Hepatocyte (in vitro differentiated cells): Measurements from ENCODE around the gene SDHB. TPM values are rescaled to one million over a fixed set of nuclear protein-coding genes. Genes with fewer than 3 reads are reported as not detected.

Source experiments
- DNase-seq: peaks from one replicate; pipeline ENCODE4 v3.0.0-alpha.2; 2016; ENCODE audit warnings: low spot score
- H2AFZ ChIP-seq: fragments of 200-600 bp; sonication (generic); 2 replicates; pipeline ENCODE4 v1.6.0; 2016; ENCODE audit warnings: antibody characterized with exemption, mild to moderate bottlenecking
- H3K27ac ChIP-seq: fragments of 200-600 bp; sonication (generic); 2 replicates; pipeline ENCODE4 v1.5.1; 2016; ENCODE audit warnings: mild to moderate bottlenecking
- H3K27me3 ChIP-seq: fragments of 200-600 bp; sonication (generic); 2 replicates; pipeline ENCODE4 v1.6.1; 2016
- H3K36me3 ChIP-seq: fragments of 200-600 bp; sonication (generic); replicated peaks from 2 replicates; pipeline ENCODE4 v1.5.1; 2016; ENCODE audit warnings: low read depth; ENCODE audit not compliant: insufficient read depth
- H3K4me1 ChIP-seq: fragments of 200-600 bp; sonication (generic); 2 replicates; pipeline ENCODE4 v1.5.1; 2016; ENCODE audit warnings: mild to moderate bottlenecking, moderate library complexity; ENCODE audit not compliant: insufficient read depth
- H3K4me2 ChIP-seq: fragments of 200-600 bp; sonication (generic); 2 replicates; pipeline ENCODE4 v1.6.0; 2016
- H3K4me3 ChIP-seq: fragments of 200-600 bp; sonication (generic); 2 replicates; pipeline ENCODE4 v1.5.1; 2016; ENCODE audit warnings: mild to moderate bottlenecking
- H3K79me2 ChIP-seq: fragments of 200-600 bp; sonication (generic); 2 replicates; pipeline ENCODE4 v1.6.0; 2017; ENCODE audit warnings: mild to moderate bottlenecking
- H3K9me2 ChIP-seq: fragments of 200-600 bp; sonication (generic); replicated peaks from 2 replicates; pipeline ENCODE4 v1.6.0; 2017; ENCODE audit warnings: mild to moderate bottlenecking; ENCODE audit not compliant: insufficient read depth
- H3K9me3 ChIP-seq: fragments of 200-600 bp; sonication (generic); 2 replicates; pipeline ENCODE4 v1.5.1; 2016; ENCODE audit warnings: low read depth, mild to moderate bottlenecking
- H4K20me1 ChIP-seq: fragments of 200-600 bp; sonication (generic); 2 replicates; pipeline ENCODE4 v1.6.0; 2016; ENCODE audit warnings: mild to moderate bottlenecking; ENCODE audit not compliant: insufficient read depth, poor library complexity, severe bottlenecking
- CTCF ChIP-seq: fragments of 200-600 bp; sonication (generic); IDR thresholded peaks from 2 replicates; pipeline ENCODE4 v1.5.1; 2016; ENCODE audit warnings: antibody characterized with exemption, mild to moderate bottlenecking; ENCODE audit not compliant: poor library complexity
- EZH2 ChIP-seq: fragments of 200-600 bp; sonication (generic); IDR thresholded peaks from 2 replicates; pipeline ENCODE4 v1.6.1; 2016; ENCODE audit warnings: antibody characterized with exemption, mild to moderate bottlenecking, borderline replicate concordance
- EZH2phosphoT487 ChIP-seq: fragments of 200-600 bp; sonication (generic); IDR thresholded peaks from one replicate; pipeline ENCODE4 v1.6.1; 2018; ENCODE audit warnings: antibody characterized with exemption, mild to moderate bottlenecking, low read depth, moderate library complexity; ENCODE audit not compliant: unreplicated experiment, severe bottlenecking
- WGBS: methylation state at CpG from one replicate; pipeline ENCODE4 v1.1.6; 2016; ENCODE audit warnings: low lambda C conversion rate; ENCODE audit errors: missing lambda C conversion rate; 5-methylcytosine and 5-hydroxymethylcytosine counted together
- polyA plus RNA-seq: library from polyadenylated mRNA; unstranded; fragments of >200 nt; fragmentation: Nextera tagmentation; extraction: Ambion mirVana; gene quantifications from 2 replicates; pipeline ENCODE4 v1.2.1, GENCODE V29; 2016
- total RNA-seq: library from RNA; depleted of rRNA; stranded (reverse); fragments of >200 nt; gene quantifications from 2 replicates; pipeline ENCODE4 v1.2.3, GENCODE V29; 2014

The SDHB gene
- total and polyA plus RNA-seq, 2 experiments from 2014 or later: 144 to 175 TPM

- H3K9me2 ChIP-seq: no peaks in the 10 kb centered on the region
- peaks cover 35% of the 10 kb centered on the region for H4K20me1 ChIP-seq
- H3K9me3 ChIP-seq: no peaks in the 10 kb centered on the region
- no peaks in the 10 kb centered on the region for H3K27me3 ChIP-seq
- TF ChIP-seq CTCF (no peak), EZH2phosphoT487 (no peak), EZH2 (no peak)
- H3K27ac ChIP-seq: no peak overlapping the region
- peaks cover 51% of the 10 kb centered on the region for H3K79me2 ChIP-seq
- H3K4me1 ChIP-seq: peaks cover 31% of the 10 kb centered on the region
- H2AFZ ChIP-seq: no peak overlapping the region
- H3K4me2 ChIP-seq: peak overlapping the region; percentile 97
- DNase-seq: no peak
- WGBS: 93% methylated on average over 5 of the region's 5 CpGs
- H3K4me3 ChIP-seq: no peak overlapping the region
- H3K36me3 ChIP-seq: no peaks in the 10 kb centered on the region
These were observed 76.5 kb downstream of the SDHB start for GRCh38 chr1:16977377-16977776.

GRCh38 chr1:16976966-16977365 is 76.9 kb downstream of the SDHB start:
- peaks cover 31% of the 10 kb centered on the region for H3K4me1 ChIP-seq
- WGBS: 82% methylated on average over 16 of the region's 16 CpGs
- H3K4me2 ChIP-seq: no peak overlapping the region

GRCh38 chr1:16975838-16976237 is 78.0 kb downstream of the SDHB start:
- H3K79me2 ChIP-seq: peaks cover 50% of the 10 kb centered on the region
- TF ChIP-seq EZH2phosphoT487 (no peak), EZH2 (no peak), CTCF (no peak)
- H3K27ac ChIP-seq: no peak overlapping the region
- peaks cover 35% of the 10 kb centered on the region for H4K20me1 ChIP-seq
- no peak for DNase-seq
- no peak overlapping the region for H2AFZ ChIP-seq
- no peaks in the 10 kb centered on the region for H3K36me3 ChIP-seq
- no peaks in the 10 kb centered on the region for H3K27me3 ChIP-seq
- H3K4me2 ChIP-seq: no peak overlapping the region
- WGBS: 88% methylated on average over 14 of the region's 14 CpGs
- H3K4me1 ChIP-seq: peaks cover 29% of the 10 kb centered on the region
- H3K9me2 ChIP-seq: no peaks in the 10 kb centered on the region
- no peak overlapping the region for H3K4me3 ChIP-seq
- H3K9me3 ChIP-seq: no peaks in the 10 kb centered on the region

More at GRCh38 chr1:16976966-16977365, 76.9 kb downstream of the SDHB start:
- Histone ChIP-seq H3K9me2 (no peaks in the 10 kb centered on the region), H3K9me3 (no peaks in the 10 kb centered on the region), H3K36me3 (no peaks in the 10 kb centered on the region), H2AFZ (no peak overlapping the region), H3K4me3 (no peak overlapping the region), H3K27ac (no peak overlapping the region), H3K79me2 (peaks cover 51% of the 10 kb centered on the region), H3K27me3 (no peaks in the 10 kb centered on the region), H4K20me1 (peaks cover 35% of the 10 kb centered on the region)
- DNase-seq: no peak
- TF ChIP-seq CTCF: no peak
- no peak for TF ChIP-seq EZH2phosphoT487
- TF ChIP-seq EZH2: no peak

- no peak for DNase-seq
- Histone ChIP-seq H3K27me3 (no peaks in the 10 kb centered on the region), H3K4me1 (peaks cover 26% of the 10 kb centered on the region), H3K9me3 (no peaks in the 10 kb centered on the region), H3K27ac (no peak overlapping the region), H3K36me3 (no peaks in the 10 kb centered on the region), H3K79me2 (peaks cover 44% of the 10 kb centered on the region), H3K4me3 (no peak overlapping the region), H4K20me1 (peaks cover 35% of the 10 kb centered on the region), H2AFZ (no peak overlapping the region), H3K9me2 (no peaks in the 10 kb centered on the region), H3K4me2 (no peak overlapping the region)
- TF ChIP-seq CTCF: no peak
- TF ChIP-seq EZH2phosphoT487: no peak
- no peak for TF ChIP-seq EZH2
- WGBS: 95% methylated on average over 10 of the region's 14 CpGs
These were observed 78.6 kb downstream of the SDHB start for GRCh38 chr1:16975211-16975610.
